ENCODE measurements around the gene CTSK. TPM values are rescaled to one million over a fixed set of nuclear protein-coding genes. Genes with fewer than 3 reads are reported as not detected.

Gene CTSK
- total RNA-seq, 1 donor from 2014 or later = 16.7 TPM

- H3K9me3 Mint-ChIP-seq = no peaks in the 10 kb centered on the region
- no peak overlapping the region for H3K27ac Mint-ChIP-seq
- H3K36me3 Mint-ChIP-seq = no peaks in the 10 kb centered on the region
- TF ChIP-seq, protein P1, sequence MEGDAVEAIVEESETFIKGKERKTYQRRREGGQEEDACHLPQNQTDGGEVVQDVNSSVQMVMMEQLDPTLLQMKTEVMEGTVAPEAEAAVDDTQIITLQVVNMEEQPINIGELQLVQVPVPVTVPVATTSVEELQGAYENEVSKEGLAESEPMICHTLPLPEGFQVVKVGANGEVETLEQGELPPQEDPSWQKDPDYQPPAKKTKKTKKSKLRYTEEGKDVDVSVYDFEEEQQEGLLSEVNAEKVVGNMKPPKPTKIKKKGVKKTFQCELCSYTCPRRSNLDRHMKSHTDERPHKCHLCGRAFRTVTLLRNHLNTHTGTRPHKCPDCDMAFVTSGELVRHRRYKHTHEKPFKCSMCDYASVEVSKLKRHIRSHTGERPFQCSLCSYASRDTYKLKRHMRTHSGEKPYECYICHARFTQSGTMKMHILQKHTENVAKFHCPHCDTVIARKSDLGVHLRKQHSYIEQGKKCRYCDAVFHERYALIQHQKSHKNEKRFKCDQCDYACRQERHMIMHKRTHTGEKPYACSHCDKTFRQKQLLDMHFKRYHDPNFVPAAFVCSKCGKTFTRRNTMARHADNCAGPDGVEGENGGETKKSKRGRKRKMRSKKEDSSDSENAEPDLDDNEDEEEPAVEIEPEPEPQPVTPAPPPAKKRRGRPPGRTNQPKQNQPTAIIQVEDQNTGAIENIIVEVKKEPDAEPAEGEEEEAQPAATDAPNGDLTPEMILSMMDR (conservative IDR thresholded peaks at IDR 0.05) = no peak
- H3K27me3 Mint-ChIP-seq = no peaks in the 10 kb centered on the region
- peaks cover 26% of the 10 kb centered on the region for H3K4me1 Mint-ChIP-seq (ENCODE audit: unreplicated experiment)
- DNase-seq (ENCODE audit: extremely low spot score, unreplicated experiment) = no peak
- no peak overlapping the region for H3K4me3 Mint-ChIP-seq
Measured at GRCh38 chr1:150809651-150810050, 1.6 kb upstream of the CTSK start.

DNA sequence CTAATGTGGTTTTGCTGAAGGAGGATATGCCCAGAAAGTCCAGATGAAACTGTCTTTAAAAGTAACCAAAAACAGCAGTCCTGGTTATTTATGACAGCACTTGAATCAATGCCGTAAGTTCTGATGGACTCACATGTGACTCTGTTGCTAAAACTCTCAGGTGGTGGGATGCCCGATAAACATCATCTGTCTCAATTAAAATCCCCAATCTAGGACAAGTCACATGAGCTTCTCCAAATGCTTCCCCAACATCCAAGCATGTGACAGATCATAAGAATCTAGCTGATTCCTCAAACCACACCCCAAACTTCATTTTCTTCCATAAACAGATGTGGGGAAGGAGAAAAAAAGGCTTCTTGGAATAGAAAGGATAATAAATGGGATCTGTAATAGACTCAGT is 786 bp upstream of the CTSK start:
- no peaks in the 10 kb centered on the region for H3K9me3 Mint-ChIP-seq
- no peaks in the 10 kb centered on the region for H3K36me3 Mint-ChIP-seq
- H3K4me3 Mint-ChIP-seq = no peak overlapping the region
- no peaks in the 10 kb centered on the region for H3K27me3 Mint-ChIP-seq
- no peak for DNase-seq (ENCODE audit: extremely low spot score, unreplicated experiment)
- no peak overlapping the region for H3K27ac Mint-ChIP-seq
- H3K4me1 Mint-ChIP-seq (ENCODE audit: unreplicated experiment) = peaks cover 26% of the 10 kb centered on the region
- TF ChIP-seq, protein P1 (conservative IDR thresholded peaks at IDR 0.05) = no peak

GRCh38 chr1:150807249-150808023 is 624 bp downstream of the CTSK start:
- no peak for DNase-seq (ENCODE audit: extremely low spot score, unreplicated experiment)
- H3K9me3 Mint-ChIP-seq = no peaks in the 10 kb centered on the region
- peaks cover 26% of the 10 kb centered on the region for H3K4me1 Mint-ChIP-seq (ENCODE audit: unreplicated experiment)
- H3K36me3 Mint-ChIP-seq = no peaks in the 10 kb centered on the region
- TF ChIP-seq, protein P1 (conservative IDR thresholded peaks at IDR 0.05) = no peak
- peak overlapping the region; percentile 80 for H3K4me3 Mint-ChIP-seq
- no peaks in the 10 kb centered on the region for H3K27me3 Mint-ChIP-seq
- H3K27ac Mint-ChIP-seq = peak overlapping the region; percentile 66

GRCh38 chr1:150805899-150806298 is 2.2 kb downstream of the CTSK start:
- Mint-ChIP-seq H3K36me3 (no peaks in the 10 kb centered on the region), H3K27ac (no peak overlapping the region), H3K27me3 (no peaks in the 10 kb centered on the region), H3K4me3 (peak overlapping the region; percentile 80), H3K9me3 (no peaks in the 10 kb centered on the region), H3K4me1 (ENCODE audit: unreplicated experiment) (peaks cover 26% of the 10 kb centered on the region)
- DNase-seq (ENCODE audit: extremely low spot score, unreplicated experiment) = no peak
- TF ChIP-seq, protein P1 (conservative IDR thresholded peaks at IDR 0.05) = no peak

- Mint-ChIP-seq H3K27me3 (no peaks in the 10 kb centered on the region), H3K9me3 (no peaks in the 10 kb centered on the region), H3K27ac (no peak overlapping the region), H3K36me3 (no peaks in the 10 kb centered on the region), H3K4me3 (no peak overlapping the region), H3K4me1 (ENCODE audit: unreplicated experiment) (peaks cover 30% of the 10 kb centered on the region)
- no peak for DNase-seq (ENCODE audit: extremely low spot score, unreplicated experiment)
- TF ChIP-seq, protein P1 (conservative IDR thresholded peaks at IDR 0.05) = no peak
Measured at GRCh38 chr1:150804671-150805070, 3.4 kb downstream of the CTSK start.
